Measurements from ENCODE around the gene MPL.

- TF ChIP-seq CTCF (IDR thresholded peaks at IDR 0.05) (no peak), POLR2A (IDR thresholded peaks at IDR 0.05) (no peak)
These were observed 23.4 kb upstream of the MPL start for GRCh38 chr1:43314233-43314632.
